H1 (cell line): ENCODE results near the gene AP1M1. TPM values are rescaled to one million over a fixed set of nuclear protein-coding genes. Genes with fewer than 3 reads are reported as not detected.

Experiments
- BCL11A ChIP-seq, 2 experiments: IDR thresholded peaks; one replicate each; pipeline ENCODE4 v1.6.1; 2011; ENCODE audit warnings: low read depth in 2 of 2, low read length in 2 of 2, mild to moderate bottlenecking in 2 of 2
- CREB1 ChIP-seq: IDR thresholded peaks from 2 replicates; pipeline ENCODE4 v1.6.1; 2012; ENCODE audit warnings: inconsistent platforms
- HDAC6 ChIP-seq: IDR thresholded peaks from one replicate; pipeline ENCODE4 v1.7.1; 2012; ENCODE audit warnings: low read depth, mild to moderate bottlenecking, inconsistent platforms, low read length, moderate library complexity
- RBBP5 ChIP-seq: IDR thresholded peaks from 2 replicates; pipeline ENCODE4 v1.7.1; 2012; ENCODE audit warnings: low read depth, mild to moderate bottlenecking, inconsistent platforms, low read length, moderate library complexity, borderline replicate concordance
- SIN3A ChIP-seq, 2 experiments: IDR thresholded peaks in 1 of 2; conservative IDR thresholded peaks in 1 of 2; 2 replicates each; pipeline ENCODE4 v1.6.1; 2011 to 2012; ENCODE audit warnings: low read length in 2 of 2, improper control_type of control experiment in 1 of 2, low read depth in 1 of 2, mild to moderate bottlenecking in 1 of 2
- SP1 ChIP-seq: IDR thresholded peaks from 2 replicates; pipeline ENCODE4 v1.6.1; 2011; ENCODE audit warnings: low read depth, low read length
- TCF12 ChIP-seq: IDR thresholded peaks from 2 replicates; pipeline ENCODE4 v1.6.1; 2011; ENCODE audit warnings: low read depth, mild to moderate bottlenecking, low read length
- YY1 ChIP-seq: IDR thresholded peaks from 2 replicates; pipeline ENCODE4 v1.6.1; 2011; ENCODE audit warnings: low read depth, mild to moderate bottlenecking, low read length
- polyA plus RNA-seq, 7 experiments: library from polyadenylated mRNA; depleted of rRNA in 3 of 7; stranded (reverse) in 5 of 7; unstranded in 2 of 7; fragments of >200 nt in 5 of 7; fragments of 200-250 nt in 2 of 7; gene quantifications; 1 replicate in 5 of 7; 2 replicates in 1 of 7; 4 replicates in 1 of 7; pipeline versions ENCODE4 v1.2.1 to v1.2.3, GENCODE V29; 2011 to 2013; ENCODE audit warnings: missing spikeins in 2 of 7, mixed read lengths in 2 of 7
- total RNA-seq: library from RNA; stranded (reverse); fragmentation: NEBNext Ultra II Directional; extraction: Animal tissue kit (Norgen Biotek cat#: 25700); gene quantifications from 2 replicates; pipeline ENCODE4 v1.2.1, GENCODE V29; 2021
- TF ChIP-seq, protein P1 (sequence below): fragments of 300-600 bp; sonication (generic); IDR thresholded peaks from 2 replicates; pipeline ENCODE4 v1.7.1; 2012; ENCODE audit warnings: low read length, moderate library complexity, mild to moderate bottlenecking, inconsistent platforms; ENCODE audit not compliant: insufficient replicate concordance

Gene AP1M1
- total and polyA plus RNA-seq, 2 of the 8 experiments (the other 6 are each of a cell fraction or from before 2014, with no cell fraction given), result 30.9 to 37.5 TPM

DNA sequence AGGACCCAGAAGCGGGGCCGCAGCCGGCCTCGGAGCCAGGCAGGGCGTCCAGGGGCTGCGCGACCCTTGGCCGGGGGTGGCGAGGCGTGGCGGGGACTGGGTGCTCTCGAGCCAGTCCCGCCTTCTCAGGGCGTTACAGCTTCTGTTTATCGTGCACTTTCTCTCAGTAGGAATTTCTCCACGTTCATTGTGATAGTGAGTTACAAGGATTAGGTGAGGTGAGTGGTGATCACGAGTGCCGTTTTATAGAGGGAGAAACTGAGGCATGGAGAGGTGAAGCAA lies 600 bp downstream of the AP1M1 start (continued):
- TF ChIP-seq, protein P1, sequence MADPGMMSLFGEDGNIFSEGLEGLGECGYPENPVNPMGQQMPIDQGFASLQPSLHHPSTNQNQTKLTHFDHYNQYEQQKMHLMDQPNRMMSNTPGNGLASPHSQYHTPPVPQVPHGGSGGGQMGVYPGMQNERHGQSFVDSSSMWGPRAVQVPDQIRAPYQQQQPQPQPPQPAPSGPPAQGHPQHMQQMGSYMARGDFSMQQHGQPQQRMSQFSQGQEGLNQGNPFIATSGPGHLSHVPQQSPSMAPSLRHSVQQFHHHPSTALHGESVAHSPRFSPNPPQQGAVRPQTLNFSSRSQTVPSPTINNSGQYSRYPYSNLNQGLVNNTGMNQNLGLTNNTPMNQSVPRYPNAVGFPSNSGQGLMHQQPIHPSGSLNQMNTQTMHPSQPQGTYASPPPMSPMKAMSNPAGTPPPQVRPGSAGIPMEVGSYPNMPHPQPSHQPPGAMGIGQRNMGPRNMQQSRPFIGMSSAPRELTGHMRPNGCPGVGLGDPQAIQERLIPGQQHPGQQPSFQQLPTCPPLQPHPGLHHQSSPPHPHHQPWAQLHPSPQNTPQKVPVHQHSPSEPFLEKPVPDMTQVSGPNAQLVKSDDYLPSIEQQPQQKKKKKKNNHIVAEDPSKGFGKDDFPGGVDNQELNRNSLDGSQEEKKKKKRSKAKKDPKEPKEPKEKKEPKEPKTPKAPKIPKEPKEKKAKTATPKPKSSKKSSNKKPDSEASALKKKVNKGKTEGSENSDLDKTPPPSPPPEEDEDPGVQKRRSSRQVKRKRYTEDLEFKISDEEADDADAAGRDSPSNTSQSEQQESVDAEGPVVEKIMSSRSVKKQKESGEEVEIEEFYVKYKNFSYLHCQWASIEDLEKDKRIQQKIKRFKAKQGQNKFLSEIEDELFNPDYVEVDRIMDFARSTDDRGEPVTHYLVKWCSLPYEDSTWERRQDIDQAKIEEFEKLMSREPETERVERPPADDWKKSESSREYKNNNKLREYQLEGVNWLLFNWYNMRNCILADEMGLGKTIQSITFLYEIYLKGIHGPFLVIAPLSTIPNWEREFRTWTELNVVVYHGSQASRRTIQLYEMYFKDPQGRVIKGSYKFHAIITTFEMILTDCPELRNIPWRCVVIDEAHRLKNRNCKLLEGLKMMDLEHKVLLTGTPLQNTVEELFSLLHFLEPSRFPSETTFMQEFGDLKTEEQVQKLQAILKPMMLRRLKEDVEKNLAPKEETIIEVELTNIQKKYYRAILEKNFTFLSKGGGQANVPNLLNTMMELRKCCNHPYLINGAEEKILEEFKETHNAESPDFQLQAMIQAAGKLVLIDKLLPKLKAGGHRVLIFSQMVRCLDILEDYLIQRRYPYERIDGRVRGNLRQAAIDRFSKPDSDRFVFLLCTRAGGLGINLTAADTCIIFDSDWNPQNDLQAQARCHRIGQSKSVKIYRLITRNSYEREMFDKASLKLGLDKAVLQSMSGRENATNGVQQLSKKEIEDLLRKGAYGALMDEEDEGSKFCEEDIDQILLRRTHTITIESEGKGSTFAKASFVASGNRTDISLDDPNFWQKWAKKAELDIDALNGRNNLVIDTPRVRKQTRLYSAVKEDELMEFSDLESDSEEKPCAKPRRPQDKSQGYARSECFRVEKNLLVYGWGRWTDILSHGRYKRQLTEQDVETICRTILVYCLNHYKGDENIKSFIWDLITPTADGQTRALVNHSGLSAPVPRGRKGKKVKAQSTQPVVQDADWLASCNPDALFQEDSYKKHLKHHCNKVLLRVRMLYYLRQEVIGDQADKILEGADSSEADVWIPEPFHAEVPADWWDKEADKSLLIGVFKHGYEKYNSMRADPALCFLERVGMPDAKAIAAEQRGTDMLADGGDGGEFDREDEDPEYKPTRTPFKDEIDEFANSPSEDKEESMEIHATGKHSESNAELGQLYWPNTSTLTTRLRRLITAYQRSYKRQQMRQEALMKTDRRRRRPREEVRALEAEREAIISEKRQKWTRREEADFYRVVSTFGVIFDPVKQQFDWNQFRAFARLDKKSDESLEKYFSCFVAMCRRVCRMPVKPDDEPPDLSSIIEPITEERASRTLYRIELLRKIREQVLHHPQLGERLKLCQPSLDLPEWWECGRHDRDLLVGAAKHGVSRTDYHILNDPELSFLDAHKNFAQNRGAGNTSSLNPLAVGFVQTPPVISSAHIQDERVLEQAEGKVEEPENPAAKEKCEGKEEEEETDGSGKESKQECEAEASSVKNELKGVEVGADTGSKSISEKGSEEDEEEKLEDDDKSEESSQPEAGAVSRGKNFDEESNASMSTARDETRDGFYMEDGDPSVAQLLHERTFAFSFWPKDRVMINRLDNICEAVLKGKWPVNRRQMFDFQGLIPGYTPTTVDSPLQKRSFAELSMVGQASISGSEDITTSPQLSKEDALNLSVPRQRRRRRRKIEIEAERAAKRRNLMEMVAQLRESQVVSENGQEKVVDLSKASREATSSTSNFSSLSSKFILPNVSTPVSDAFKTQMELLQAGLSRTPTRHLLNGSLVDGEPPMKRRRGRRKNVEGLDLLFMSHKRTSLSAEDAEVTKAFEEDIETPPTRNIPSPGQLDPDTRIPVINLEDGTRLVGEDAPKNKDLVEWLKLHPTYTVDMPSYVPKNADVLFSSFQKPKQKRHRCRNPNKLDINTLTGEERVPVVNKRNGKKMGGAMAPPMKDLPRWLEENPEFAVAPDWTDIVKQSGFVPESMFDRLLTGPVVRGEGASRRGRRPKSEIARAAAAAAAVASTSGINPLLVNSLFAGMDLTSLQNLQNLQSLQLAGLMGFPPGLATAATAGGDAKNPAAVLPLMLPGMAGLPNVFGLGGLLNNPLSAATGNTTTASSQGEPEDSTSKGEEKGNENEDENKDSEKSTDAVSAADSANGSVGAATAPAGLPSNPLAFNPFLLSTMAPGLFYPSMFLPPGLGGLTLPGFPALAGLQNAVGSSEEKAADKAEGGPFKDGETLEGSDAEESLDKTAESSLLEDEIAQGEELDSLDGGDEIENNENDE, result no peak
- TF ChIP-seq TCF12 (no peak), HDAC6 (no peak), RBBP5 (no peak), SP1 (no peak), YY1 (no peak), CREB1 (no peak), SIN3A (conservative IDR thresholded peaks at IDR 0.05 in 1 of 2, IDR thresholded peaks at IDR 0.05 in 1 of 2; ENCODE audit: low read depth in 1 of 2, low read length in 2 of 2) (no peak), BCL11A (IDR thresholded peaks at IDR 0.05; ENCODE audit: low read depth in 2 of 2, low read length in 2 of 2) (no peak)
- TF ChIP-seq, all 59 proteins: peak for 0
